Stimulated activated CD4-positive, alpha-beta T cell treated with anti-CD3 and anti-CD28 coated beads, Interleukin-4, amount 100 ng/mL, for 4 hours (primary cell): Measurements from ENCODE around the gene RANBP6.
"Not testable (repeated sequence)": the region's sequence is repeated elsewhere in the genome, so short reads cannot be mapped to it uniquely, and the experiment has no call there.

Experiments used
- DNase-seq, 2 experiments: peaks; one replicate each; pipeline ENCODE4 v3.0.0-alpha.2; 2020

RANBP6 gene

GRCh38 chr9:6015278-6016157 is at the start of gene RANBP6:
RANBP6 (minus strand) TSS chr9:6015624; CDS start chr9:6015607, 17 bp downstream.
- DNase-seq, result peak; percentile 86 to 88

- not testable (repeated sequence) for DNase-seq
These were observed 47.7 kb upstream of the RANBP6 start for GRCh38 chr9:6063146-6063545.

GRCh38 chr9:6055666-6056065 is 40.2 kb upstream of the RANBP6 start:
- no peak for DNase-seq

GRCh38 chr9:6055216-6055615 is 39.8 kb upstream of the RANBP6 start:
- DNase-seq, result peak in 1 of 2 experiments; percentile 7

- peak; percentile 45 to 46 for DNase-seq
These were observed 39.1 kb upstream of the RANBP6 start for GRCh38 chr9:6054280-6055099.

- DNase-seq, result no peak
These were observed 37.0 kb upstream of the RANBP6 start for GRCh38 chr9:6052293-6052919.

GRCh38 chr9:6051511-6051950 is 36.1 kb upstream of the RANBP6 start:
- DNase-seq, result no peak

- DNase-seq, result no peak
These were observed 34.4 kb upstream of the RANBP6 start for GRCh38 chr9:6049798-6050197.

GRCh38 chr9:6048039-6048438 is 32.6 kb upstream of the RANBP6 start:
- no peak for DNase-seq

GRCh38 chr9:6047020-6047419 is 31.6 kb upstream of the RANBP6 start:
- no peak for DNase-seq

- no peak for DNase-seq
These were observed 29.9 kb upstream of the RANBP6 start for GRCh38 chr9:6045364-6045763.

GRCh38 chr9:6040077-6040476 is 24.7 kb upstream of the RANBP6 start:
- no peak for DNase-seq

GRCh38 chr9:6036391-6036790 is 21.0 kb upstream of the RANBP6 start:
- no peak for DNase-seq

GRCh38 chr9:6034954-6035353 is 19.5 kb upstream of the RANBP6 start:
- DNase-seq, result no peak

GRCh38 chr9:6029604-6030274 is 14.3 kb upstream of the RANBP6 start:
- no peak for DNase-seq

GRCh38 chr9:6024035-6024554 is 8.7 kb upstream of the RANBP6 start:
- DNase-seq, result no peak

- DNase-seq, result not testable (repeated sequence)
These were observed 1.6 kb upstream of the RANBP6 start for GRCh38 chr9:6016975-6017374.

- DNase-seq, result peak in 1 of 2 experiments; percentile 22
These were observed 654 bp downstream of the RANBP6 start for GRCh38 chr9:6014670-6015270.

- DNase-seq, result peak; percentile 83 to 96
These were observed 7.0 kb downstream of the RANBP6 start for GRCh38 chr9:6008169-6008979.

GRCh38 chr9:6007770-6008168 is 7.7 kb downstream of the RANBP6 start:
- DNase-seq, result peak; percentile 73 to 77
